ENCODE data around the gene ADAMTS3. TPM values are rescaled to one million over a fixed set of nuclear protein-coding genes. Genes with fewer than 3 reads are reported as not detected.

Gene ADAMTS3
- polyA plus RNA-seq, 2 of the 4 experiments (the other 2 are of a cell fraction): 0.03 TPM; not detected in 1

DNA sequence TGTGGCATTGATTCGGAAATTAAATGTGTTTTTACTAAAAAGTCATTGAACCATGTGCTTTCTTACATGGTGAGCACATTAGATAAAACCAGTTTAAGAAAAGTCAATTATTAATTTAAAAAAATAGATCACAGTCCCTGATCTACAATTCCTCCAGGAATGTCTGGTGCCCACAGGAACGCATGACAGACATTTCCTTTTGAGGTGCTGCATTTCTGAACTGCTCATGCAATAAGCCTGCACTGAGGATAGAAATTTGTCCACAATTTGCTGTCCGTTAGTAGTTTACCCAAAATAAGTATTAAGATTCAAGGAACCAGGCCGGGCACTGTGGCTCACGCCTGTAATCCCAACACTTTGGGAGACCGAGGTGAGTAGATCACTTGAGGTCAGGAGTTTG, 8.2 kb upstream of the ADAMTS3 start:
- FAIRE-seq: no peak
- Histone ChIP-seq H3K9me3 (no peaks in the 10 kb centered on the region), H3K27ac (no peak overlapping the region), H3K4me2 (no peak overlapping the region), H3K4me3 (no peak overlapping the region), H3K4me1 (no peaks in the 10 kb centered on the region)
- 65% methylated on average over 6 of the region's 6 CpGs for whole genome bisulfite sequencing (ENCODE audit: missing lambda C conversion rate)
- CTCF ChIA-PET: no interaction called here
- ATAC-seq: no peak
- TF ChIP-seq TFCP2L1 (CRISPR knock-in tag; IDR thresholded peaks at IDR 0.05) (no peak), KDM5A (IDR thresholded peaks at IDR 0.05) (no peak), HDAC2 (IDR thresholded peaks at IDR 0.05) (no peak), GATA3 (IDR thresholded peaks at IDR 0.05; ENCODE audit: borderline replicate concordance) (no peak), FOSB (CRISPR knock-in tag; IDR thresholded peaks at IDR 0.05) (no peak), SMC3 (IDR thresholded peaks at IDR 0.05) (no peak), ZNF302 (CRISPR knock-in tag; IDR thresholded peaks at IDR 0.05) (no peak), JUNB (IDR thresholded peaks at IDR 0.05) (no peak)
- POLR2A ChIA-PET: no interaction called here
- no peak for DNase-seq (ENCODE audit: low read depth in 1 of 2, low spot score in 1 of 2)

DNA sequence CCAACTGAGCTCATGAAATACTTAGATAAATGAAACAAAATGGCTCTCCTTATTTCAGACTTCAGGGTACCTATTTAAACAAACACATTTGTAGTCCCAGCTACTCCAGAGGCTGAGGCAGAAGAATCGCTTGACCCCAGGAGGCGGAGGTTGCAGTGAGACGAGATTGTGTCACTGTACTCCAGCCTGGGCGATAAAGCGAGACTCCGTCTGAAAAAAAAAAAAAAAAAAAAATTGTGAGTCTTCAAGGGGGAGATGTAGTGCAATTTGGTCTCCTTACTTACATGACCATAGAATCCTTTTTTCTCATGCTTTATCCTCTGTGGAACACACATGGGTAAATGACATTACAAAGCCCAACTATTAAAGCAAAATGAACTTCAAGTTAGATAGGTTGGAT, 2.3 kb upstream of the ADAMTS3 start:
- FAIRE-seq (no peak), ATAC-seq (no peak), DNase-seq (ENCODE audit: low read depth in 1 of 2, low spot score in 1 of 2) (no peak)
- CTCF ChIA-PET: no interaction called here
- Histone ChIP-seq H3K4me1 (no peaks in the 10 kb centered on the region), H3K4me2 (no peak overlapping the region), H3K4me3 (no peak overlapping the region), H3K9me3 (no peaks in the 10 kb centered on the region), H3K27ac (no peak overlapping the region)
- TF ChIP-seq HEYL (CRISPR knock-in tag; IDR thresholded peaks at IDR 0.05): no peak
- POLR2A ChIA-PET: no interaction called here
- WGBS (ENCODE audit: missing lambda C conversion rate): 77% methylated on average over 6 of the region's 6 CpGs

DNA sequence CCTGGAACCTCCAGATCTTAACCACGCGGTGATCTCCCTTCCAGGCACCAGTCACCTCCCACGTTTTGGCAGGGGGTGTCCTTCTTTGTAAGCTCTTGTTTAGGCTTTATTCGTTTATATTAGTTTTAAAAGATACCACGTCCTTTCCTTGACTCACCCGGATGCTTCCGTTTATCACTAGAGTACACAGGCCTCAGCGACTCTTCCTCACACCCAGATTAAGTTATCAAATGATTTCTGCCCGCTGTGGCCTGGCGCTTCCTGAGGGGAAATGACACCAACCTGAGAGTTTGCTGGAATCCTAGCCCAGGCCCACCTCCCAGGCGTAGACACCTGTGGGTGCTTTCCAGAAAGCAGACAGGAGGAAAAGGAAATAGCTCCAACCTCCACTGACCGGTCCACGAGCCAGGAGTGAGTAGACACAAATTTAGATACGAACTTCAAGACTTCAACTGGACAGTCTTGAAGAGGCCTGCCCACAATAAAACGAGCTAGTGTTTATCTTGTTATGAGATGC, 756 bp upstream of the ADAMTS3 start:
- Histone ChIP-seq H3K4me2 (peak overlapping the region; percentile 91; the same call in 1 of the 3 replicates), H3K4me1 (no peaks in the 10 kb centered on the region), H3K4me3 (no peak overlapping the region), H3K27ac (no peak overlapping the region), H3K9me3 (no peaks in the 10 kb centered on the region)
- ChIA-PET CTCF (interaction anchor here (0.6 kb wide), 1 partner anchor 23 kb away, joined by 4 read pairs; no protein-coding TSS in a partner anchor), POLR2A (no interaction called here)
- ATAC-seq (no peak), DNase-seq (ENCODE audit: low read depth in 1 of 2, low spot score in 1 of 2) (no peak), FAIRE-seq (no peak)
- TF ChIP-seq CBX8 (IDR thresholded peaks at IDR 0.05): no peak
- no peak for TF ChIP-seq RNF2 (IDR thresholded peaks at IDR 0.05; ENCODE audit: borderline replicate concordance, low read depth)
- 79% methylated on average over 12 of the region's 15 CpGs for WGBS (ENCODE audit: missing lambda C conversion rate)

DNA sequence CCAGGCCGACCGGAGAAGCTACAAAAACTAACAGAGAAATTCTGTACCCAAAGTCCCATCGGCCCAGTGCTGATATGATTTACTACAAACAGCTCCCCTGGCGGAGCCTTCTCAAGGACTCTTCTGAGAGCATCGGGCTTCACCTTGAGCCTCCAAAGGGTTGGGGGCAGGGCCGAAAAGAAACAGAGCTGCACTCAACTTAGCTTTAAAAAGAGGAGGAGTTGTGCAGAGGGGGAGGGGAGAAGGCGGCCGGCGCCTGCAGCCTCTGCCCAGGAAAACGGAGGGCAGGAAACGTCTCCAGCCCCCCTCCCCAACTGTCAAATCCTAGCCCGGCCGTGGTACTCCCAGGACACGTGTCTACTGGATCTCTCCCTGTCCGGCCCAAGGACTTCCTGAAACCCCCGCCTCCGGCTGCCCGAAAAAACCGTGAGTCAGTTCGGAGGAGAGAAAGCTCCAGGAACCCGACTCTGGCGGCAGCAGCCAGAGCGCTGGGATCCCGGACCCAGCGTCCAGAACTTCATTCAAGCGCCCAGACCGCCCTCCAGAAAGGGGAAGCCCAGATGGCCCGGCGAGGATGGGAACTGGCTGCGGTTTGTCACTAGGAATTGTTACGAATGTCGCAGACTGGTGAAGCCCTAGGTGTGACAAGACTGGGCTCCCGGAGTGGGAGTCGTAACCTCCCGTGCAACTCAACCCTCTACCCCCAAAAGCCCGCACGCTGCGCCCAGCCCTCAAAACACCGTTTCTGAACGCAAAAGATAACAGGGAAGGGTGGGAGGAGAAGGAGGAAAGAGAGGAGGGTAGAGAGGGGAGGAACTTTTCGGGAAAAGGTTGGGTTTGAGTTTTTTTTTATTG, 973 bp downstream of the ADAMTS3 start:
- no peaks in the 10 kb centered on the region for H3K4me1 ChIP-seq
- peak overlapping the region in 1 of 2 experiments; percentile 67; a peak in 2 of 6 replicates for H3K27ac ChIP-seq
- peak; percentile 86 to 88 for ATAC-seq
- CTCF ChIA-PET: no interaction called here
- H3K9me3 ChIP-seq: no peaks in the 10 kb centered on the region
- POLR2A ChIA-PET: no interaction called here
- FAIRE-seq: no peak
- TF ChIP-seq ZFP36 (IDR thresholded peaks at IDR 0.05; ENCODE audit: borderline replicate concordance, partially characterized antibody) (no peak), FOSL2 (IDR thresholded peaks at IDR 0.05) (no peak), FOSL2 (CRISPR knock-in tag; IDR thresholded peaks at IDR 0.05) (no peak), RARB (CRISPR knock-in tag; IDR thresholded peaks at IDR 0.05) (no peak), ESRRA (IDR thresholded peaks at IDR 0.05; ENCODE audit: borderline replicate concordance, low read length) (no peak), RAD21 (conservative IDR thresholded peaks at IDR 0.05 in 1 of 2, IDR thresholded peaks at IDR 0.05 in 1 of 2) (no peak), TP53 (CRISPR knock-in tag; IDR thresholded peaks at IDR 0.05) (no peak), FOXS1 (CRISPR knock-in tag; IDR thresholded peaks at IDR 0.05) (no peak), CHD2 (IDR thresholded peaks at IDR 0.05; ENCODE audit: low read length, partially characterized antibody) (no peak), MAZ (IDR thresholded peaks at IDR 0.05; ENCODE audit: borderline replicate concordance, low read depth, low read length) (no peak), BHLHE40 (IDR thresholded peaks at IDR 0.05; ENCODE audit: low read depth, low read length) (no peak), CEBPB (IDR thresholded peaks at IDR 0.05) (no peak)
- TF ChIP-seq, protein P1, sequence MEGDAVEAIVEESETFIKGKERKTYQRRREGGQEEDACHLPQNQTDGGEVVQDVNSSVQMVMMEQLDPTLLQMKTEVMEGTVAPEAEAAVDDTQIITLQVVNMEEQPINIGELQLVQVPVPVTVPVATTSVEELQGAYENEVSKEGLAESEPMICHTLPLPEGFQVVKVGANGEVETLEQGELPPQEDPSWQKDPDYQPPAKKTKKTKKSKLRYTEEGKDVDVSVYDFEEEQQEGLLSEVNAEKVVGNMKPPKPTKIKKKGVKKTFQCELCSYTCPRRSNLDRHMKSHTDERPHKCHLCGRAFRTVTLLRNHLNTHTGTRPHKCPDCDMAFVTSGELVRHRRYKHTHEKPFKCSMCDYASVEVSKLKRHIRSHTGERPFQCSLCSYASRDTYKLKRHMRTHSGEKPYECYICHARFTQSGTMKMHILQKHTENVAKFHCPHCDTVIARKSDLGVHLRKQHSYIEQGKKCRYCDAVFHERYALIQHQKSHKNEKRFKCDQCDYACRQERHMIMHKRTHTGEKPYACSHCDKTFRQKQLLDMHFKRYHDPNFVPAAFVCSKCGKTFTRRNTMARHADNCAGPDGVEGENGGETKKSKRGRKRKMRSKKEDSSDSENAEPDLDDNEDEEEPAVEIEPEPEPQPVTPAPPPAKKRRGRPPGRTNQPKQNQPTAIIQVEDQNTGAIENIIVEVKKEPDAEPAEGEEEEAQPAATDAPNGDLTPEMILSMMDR (IDR thresholded peaks at IDR 0.05): no peak
- TF ChIP-seq, protein P2, sequence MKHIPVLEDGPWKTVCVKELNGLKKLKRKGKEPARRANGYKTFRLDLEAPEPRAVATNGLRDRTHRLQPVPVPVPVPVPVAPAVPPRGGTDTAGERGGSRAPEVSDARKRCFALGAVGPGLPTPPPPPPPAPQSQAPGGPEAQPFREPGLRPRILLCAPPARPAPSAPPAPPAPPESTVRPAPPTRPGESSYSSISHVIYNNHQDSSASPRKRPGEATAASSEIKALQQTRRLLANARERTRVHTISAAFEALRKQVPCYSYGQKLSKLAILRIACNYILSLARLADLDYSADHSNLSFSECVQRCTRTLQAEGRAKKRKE (CRISPR knock-in tag; IDR thresholded peaks at IDR 0.05; ENCODE audit: low read depth): no peak
- TF ChIP-seq, protein P3, sequence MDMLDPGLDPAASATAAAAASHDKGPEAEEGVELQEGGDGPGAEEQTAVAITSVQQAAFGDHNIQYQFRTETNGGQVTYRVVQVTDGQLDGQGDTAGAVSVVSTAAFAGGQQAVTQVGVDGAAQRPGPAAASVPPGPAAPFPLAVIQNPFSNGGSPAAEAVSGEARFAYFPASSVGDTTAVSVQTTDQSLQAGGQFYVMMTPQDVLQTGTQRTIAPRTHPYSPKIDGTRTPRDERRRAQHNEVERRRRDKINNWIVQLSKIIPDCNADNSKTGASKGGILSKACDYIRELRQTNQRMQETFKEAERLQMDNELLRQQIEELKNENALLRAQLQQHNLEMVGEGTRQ (IDR thresholded peaks at IDR 0.05): no peak
- peak overlapping the region; percentile 47 for H3K4me3 ChIP-seq
- peak; percentile 40 to 44 for DNase-seq (ENCODE audit: low read depth in 1 of 2, low spot score in 1 of 2)
- WGBS (ENCODE audit: missing lambda C conversion rate): 16% methylated on average over 19 of the region's 41 CpGs
- peak overlapping the region; percentile 91 for H3K4me2 ChIP-seq
